ENCODE data around the gene C1RL.
A peak's percentile ranks its signal among the peaks of the same experiment; 100 is the strongest.

The C1RL gene

GRCh38 chr12:7136676-7137075 is 27.7 kb upstream of the C1RL start:
- Histone ChIP-seq H3K9me3 (ENCODE audit: severe bottlenecking) (no peaks in the 10 kb centered on the region), H3K4me3 (ENCODE audit: low read depth, low read length) (no peak overlapping the region), H3K27ac (no peak overlapping the region), H3K27me3 (ENCODE audit: insufficient read depth, low read depth, severe bottlenecking) (no peaks in the 10 kb centered on the region), H3K36me3 (peaks cover 52% of the 10 kb centered on the region)
- no peak for DNase-seq
- no peak for TF ChIP-seq CTCF (IDR thresholded peaks at IDR 0.05; ENCODE audit: low read depth, low read length)

DNA sequence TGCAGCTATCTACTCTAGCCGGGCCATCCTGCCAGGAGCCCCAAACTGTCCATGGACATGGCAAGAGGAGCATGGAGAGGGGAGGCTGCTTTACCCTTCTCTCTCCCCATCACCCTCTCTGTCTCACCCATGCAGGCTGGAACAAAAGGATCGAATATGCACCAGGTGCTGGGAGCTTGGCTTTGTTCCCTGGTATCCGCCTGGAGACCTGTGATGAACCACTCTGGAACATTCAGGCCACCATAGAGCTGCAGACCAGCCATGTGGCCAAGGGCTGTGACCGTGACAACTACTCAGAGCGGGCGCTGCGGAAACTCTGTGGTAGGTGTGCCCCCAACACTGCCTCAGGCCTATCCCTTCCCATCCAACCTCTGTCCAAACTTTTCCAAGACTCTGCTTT is 27.1 kb upstream of the C1RL start:
- peaks cover 52% of the 10 kb centered on the region for H3K36me3 ChIP-seq
- no peak for TF ChIP-seq CTCF (IDR thresholded peaks at IDR 0.05; ENCODE audit: low read depth, low read length)

DNA sequence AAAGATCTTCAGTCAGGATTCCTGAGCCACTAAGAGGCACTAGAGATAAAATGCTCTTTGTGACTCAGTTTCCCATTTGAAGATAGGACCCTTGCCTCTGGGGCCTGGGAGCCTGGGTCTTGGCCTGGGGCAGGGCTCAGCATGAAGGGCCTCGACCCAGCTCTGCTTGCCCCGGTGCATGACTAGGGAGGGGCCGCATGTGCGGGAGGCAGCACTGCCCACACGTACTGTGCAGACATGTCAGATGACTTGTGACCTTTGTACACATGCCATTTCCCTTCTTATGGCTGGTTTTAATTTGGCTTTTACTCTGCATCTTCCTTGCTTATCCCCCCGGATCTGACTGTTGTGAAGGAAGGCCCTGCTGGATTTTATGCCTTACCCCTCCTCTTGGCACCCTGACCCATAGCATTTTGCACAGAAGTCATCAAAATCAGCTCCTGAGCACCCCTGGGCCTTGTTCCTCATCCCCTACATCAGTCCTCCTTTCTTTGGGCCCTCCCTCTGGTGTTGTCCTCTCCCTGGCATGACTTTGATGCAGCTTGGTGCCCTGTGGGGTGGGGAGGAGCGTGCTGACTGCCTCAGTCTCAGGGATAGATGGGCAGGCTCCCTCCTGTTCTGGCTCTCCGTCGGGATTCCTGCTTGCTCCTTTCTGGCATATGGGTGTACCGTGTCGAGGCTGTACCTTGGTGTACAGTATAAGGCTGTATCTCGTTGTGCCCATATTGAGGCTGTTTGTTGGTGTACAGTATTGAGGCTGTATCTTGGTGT is 25.6 kb upstream of the C1RL start:
- Histone ChIP-seq H3K27me3 (ENCODE audit: insufficient read depth, low read depth, severe bottlenecking) (no peaks in the 10 kb centered on the region), H3K36me3 (peaks cover 52% of the 10 kb centered on the region), H3K9me3 (ENCODE audit: severe bottlenecking) (no peaks in the 10 kb centered on the region), H3K27ac (no peak overlapping the region), H3K4me3 (ENCODE audit: low read depth, low read length) (no peak overlapping the region)
- no peak for DNase-seq
- TF ChIP-seq CTCF (IDR thresholded peaks at IDR 0.05; ENCODE audit: low read depth, low read length), result no peak

More for the DNA sequence above, 27.1 kb upstream of the C1RL start:
- Histone ChIP-seq H3K27me3 (ENCODE audit: insufficient read depth, low read depth, severe bottlenecking) (no peaks in the 10 kb centered on the region), H3K27ac (no peak overlapping the region), H3K4me3 (ENCODE audit: low read depth, low read length) (no peak overlapping the region), H3K9me3 (ENCODE audit: severe bottlenecking) (no peaks in the 10 kb centered on the region)
- no peak for DNase-seq

DNA sequence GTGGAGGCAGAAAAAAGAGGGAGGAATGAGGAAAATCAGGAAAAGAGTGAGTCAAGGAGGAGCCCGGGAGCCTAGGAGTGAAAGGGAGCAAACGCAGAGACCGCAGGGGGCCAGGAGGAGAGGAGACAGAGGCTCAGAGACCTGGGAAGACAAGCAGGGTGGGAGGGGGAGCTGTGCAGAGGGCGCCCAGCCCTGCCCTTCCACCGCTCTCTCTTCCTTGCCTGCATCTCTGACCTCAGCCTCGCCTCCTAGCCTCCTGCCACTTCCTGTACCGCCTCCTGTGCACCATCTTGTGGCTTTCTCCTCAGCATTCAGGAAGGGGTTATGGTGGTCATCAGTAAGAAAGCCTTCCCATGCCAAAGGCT is 22.5 kb upstream of the C1RL start:
- peaks cover 31% of the 10 kb centered on the region for H3K36me3 ChIP-seq
- no peaks in the 10 kb centered on the region for H3K9me3 ChIP-seq (ENCODE audit: severe bottlenecking)
- no peak overlapping the region; the same call in 1 of the 2 replicates for H3K27ac ChIP-seq
- no peak for DNase-seq
- no peak for TF ChIP-seq CTCF (IDR thresholded peaks at IDR 0.05; ENCODE audit: low read depth, low read length)
- peak overlapping the region; percentile 71 for H3K4me3 ChIP-seq (ENCODE audit: low read depth, low read length)
- no peaks in the 10 kb centered on the region for H3K27me3 ChIP-seq (ENCODE audit: insufficient read depth, low read depth, severe bottlenecking)

- TF ChIP-seq CTCF (IDR thresholded peaks at IDR 0.05; ENCODE audit: low read depth, low read length), result no peak
- no peaks in the 10 kb centered on the region for H3K9me3 ChIP-seq (ENCODE audit: severe bottlenecking)
- H3K4me3 ChIP-seq (ENCODE audit: low read depth, low read length), result peak overlapping the region; percentile 71
- peak; percentile 83 for DNase-seq
- peaks cover 25% of the 10 kb centered on the region for H3K36me3 ChIP-seq
- H3K27me3 ChIP-seq (ENCODE audit: insufficient read depth, low read depth, severe bottlenecking), result no peaks in the 10 kb centered on the region
- no peak overlapping the region; the same call in 1 of the 2 replicates for H3K27ac ChIP-seq
These were observed 21.9 kb upstream of the C1RL start for GRCh38 chr12:7130701-7131501.
